ENCODE results near the gene ANTXR1. TPM values are rescaled to one million over a fixed set of nuclear protein-coding genes. Genes with fewer than 3 reads are reported as not detected.

The ANTXR1 gene
- total RNA-seq, 1 experiment from 2014 or later, result 67.4 TPM

GRCh38 chr2:69131452-69131851 lies 118.5 kb downstream of the ANTXR1 start:
- no peak overlapping the region for H3K4me3 ChIP-seq
- DNase-seq, result no peak
- H3K9me3 ChIP-seq (replicated peaks), result no peaks in the 10 kb centered on the region
- peaks cover 62% of the 10 kb centered on the region for H3K36me3 ChIP-seq
- H3K27me3 ChIP-seq, result no peaks in the 10 kb centered on the region
- H3K27ac ChIP-seq, result no peak overlapping the region
- H3K4me1 ChIP-seq, result no peaks in the 10 kb centered on the region

- Histone ChIP-seq H3K36me3 (peaks cover 57% of the 10 kb centered on the region), H3K9me3 (replicated peaks) (no peaks in the 10 kb centered on the region), H3K4me3 (no peak overlapping the region), H3K27me3 (no peaks in the 10 kb centered on the region), H3K4me1 (no peaks in the 10 kb centered on the region), H3K27ac (no peak overlapping the region)
- DNase-seq, result no peak
Measured at GRCh38 chr2:69131983-69132675, 119.2 kb downstream of the ANTXR1 start.

- Histone ChIP-seq H3K27ac (no peak overlapping the region), H3K27me3 (no peaks in the 10 kb centered on the region), H3K4me1 (peaks cover 4% of the 10 kb centered on the region), H3K4me3 (no peak overlapping the region), H3K36me3 (peaks cover 57% of the 10 kb centered on the region), H3K9me3 (replicated peaks) (no peaks in the 10 kb centered on the region)
- no peak for DNase-seq
Measured at GRCh38 chr2:69132960-69133590, 120.1 kb downstream of the ANTXR1 start.

GRCh38 chr2:69133898-69134297 lies 120.9 kb downstream of the ANTXR1 start:
- Histone ChIP-seq H3K27ac (no peak overlapping the region), H3K4me1 (peaks cover 12% of the 10 kb centered on the region), H3K4me3 (no peak overlapping the region), H3K36me3 (peaks cover 53% of the 10 kb centered on the region), H3K27me3 (no peaks in the 10 kb centered on the region), H3K9me3 (replicated peaks) (no peaks in the 10 kb centered on the region)
- no peak for DNase-seq

- DNase-seq, result no peak
- H3K36me3 ChIP-seq, result peaks cover 51% of the 10 kb centered on the region
Measured at GRCh38 chr2:69134306-69134945, 121.4 kb downstream of the ANTXR1 start.

GRCh38 chr2:69138247-69138772 lies 125.3 kb downstream of the ANTXR1 start:
- Histone ChIP-seq H3K4me3 (no peak overlapping the region), H3K4me1 (peaks cover 53% of the 10 kb centered on the region), H3K9me3 (replicated peaks) (no peaks in the 10 kb centered on the region), H3K36me3 (peaks cover 31% of the 10 kb centered on the region), H3K27me3 (no peaks in the 10 kb centered on the region), H3K27ac (peak overlapping the region; percentile 54)
- DNase-seq, result peak; percentile 30 to 48

More at GRCh38 chr2:69134306-69134945, 121.4 kb downstream of the ANTXR1 start:
- H3K9me3 ChIP-seq (replicated peaks), result no peaks in the 10 kb centered on the region
- peaks cover 17% of the 10 kb centered on the region for H3K4me1 ChIP-seq
- H3K27ac ChIP-seq, result no peak overlapping the region
- H3K4me3 ChIP-seq, result no peak overlapping the region
- no peaks in the 10 kb centered on the region for H3K27me3 ChIP-seq

- Histone ChIP-seq H3K27me3 (no peaks in the 10 kb centered on the region), H3K27ac (peak overlapping the region; percentile 54), H3K36me3 (peaks cover 31% of the 10 kb centered on the region), H3K4me3 (no peak overlapping the region), H3K4me1 (peaks cover 58% of the 10 kb centered on the region), H3K9me3 (replicated peaks) (no peaks in the 10 kb centered on the region)
- peak; percentile 47 to 48 for DNase-seq
Measured at GRCh38 chr2:69138793-69139459, 125.9 kb downstream of the ANTXR1 start.

GRCh38 chr2:69139778-69140670 lies 127.0 kb downstream of the ANTXR1 start:
- no peak overlapping the region for H3K27ac ChIP-seq
- no peak overlapping the region for H3K4me3 ChIP-seq

GRCh38 chr2:69141061-69141460 lies 128.1 kb downstream of the ANTXR1 start:
- Histone ChIP-seq H3K27ac (no peak overlapping the region), H3K27me3 (no peaks in the 10 kb centered on the region), H3K4me1 (peaks cover 77% of the 10 kb centered on the region)

More at GRCh38 chr2:69139778-69140670, 127.0 kb downstream of the ANTXR1 start:
- no peak for DNase-seq
- Histone ChIP-seq H3K9me3 (replicated peaks) (no peaks in the 10 kb centered on the region), H3K4me1 (peaks cover 67% of the 10 kb centered on the region), H3K36me3 (peaks cover 26% of the 10 kb centered on the region), H3K27me3 (no peaks in the 10 kb centered on the region)

GRCh38 chr2:69143748-69144360 lies 130.9 kb downstream of the ANTXR1 start:
- DNase-seq, result peak; percentile 100
- Histone ChIP-seq H3K9me3 (replicated peaks) (no peaks in the 10 kb centered on the region), H3K36me3 (peaks cover 14% of the 10 kb centered on the region), H3K4me1 (peaks cover 87% of the 10 kb centered on the region), H3K27me3 (no peaks in the 10 kb centered on the region), H3K4me3 (peak overlapping the region; percentile 16), H3K27ac (peak overlapping the region; percentile 92)

More at GRCh38 chr2:69141061-69141460, 128.1 kb downstream of the ANTXR1 start:
- no peaks in the 10 kb centered on the region for H3K9me3 ChIP-seq (replicated peaks)
- no peak for DNase-seq
- no peak overlapping the region for H3K4me3 ChIP-seq
- H3K36me3 ChIP-seq, result peaks cover 16% of the 10 kb centered on the region

GRCh38 chr2:69145204-69145603 lies 132.2 kb downstream of the ANTXR1 start:
- Histone ChIP-seq H3K9me3 (replicated peaks) (no peaks in the 10 kb centered on the region), H3K36me3 (peaks cover 4% of the 10 kb centered on the region), H3K27me3 (no peaks in the 10 kb centered on the region), H3K27ac (peak overlapping the region; percentile 92), H3K4me3 (no peak overlapping the region), H3K4me1 (peaks cover 87% of the 10 kb centered on the region)
- DNase-seq, result peak; percentile 69 to 75

- Histone ChIP-seq H3K4me1 (peaks cover 64% of the 10 kb centered on the region), H3K36me3 (peaks cover 14% of the 10 kb centered on the region), H3K27me3 (no peaks in the 10 kb centered on the region), H3K4me3 (no peak overlapping the region), H3K27ac (peak overlapping the region; percentile 27), H3K9me3 (replicated peaks) (no peaks in the 10 kb centered on the region)
- peak; percentile 37 to 59 for DNase-seq
Measured at GRCh38 chr2:69147841-69148533, 135.0 kb downstream of the ANTXR1 start.

- Histone ChIP-seq H3K27ac (no peak overlapping the region; the same call in 1 of the 2 replicates), H3K4me3 (no peak overlapping the region), H3K4me1 (peaks cover 53% of the 10 kb centered on the region), H3K27me3 (no peaks in the 10 kb centered on the region), H3K9me3 (replicated peaks) (no peaks in the 10 kb centered on the region), H3K36me3 (peaks cover 29% of the 10 kb centered on the region)
- peak; percentile 80 to 83 for DNase-seq
Measured at GRCh38 chr2:69149631-69150215, 136.7 kb downstream of the ANTXR1 start.
